ENCODE results near the gene CRAMP1.

Gene CRAMP1

DNA sequence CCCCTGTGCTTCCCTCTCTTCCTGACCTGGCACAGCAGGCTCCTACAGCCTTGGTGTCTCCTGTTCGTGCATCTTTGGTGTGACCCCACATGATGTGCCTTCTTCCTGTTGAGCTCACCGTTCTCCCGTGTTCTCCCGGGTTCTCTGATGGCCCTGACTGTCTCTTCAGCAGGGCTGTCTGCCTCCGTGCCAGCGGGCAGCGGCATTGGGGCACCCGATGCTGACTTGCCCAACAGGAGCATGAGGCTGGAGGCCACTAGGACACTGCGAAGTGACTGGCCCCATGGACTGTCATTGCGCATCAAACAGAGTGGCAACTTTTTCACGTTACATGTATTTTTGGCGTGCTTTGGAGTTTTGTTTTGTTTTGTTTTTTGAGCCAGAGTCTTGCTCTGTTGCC lies 22.4 kb downstream of the CRAMP1 start:
- DNase-seq, result no peak

DNA sequence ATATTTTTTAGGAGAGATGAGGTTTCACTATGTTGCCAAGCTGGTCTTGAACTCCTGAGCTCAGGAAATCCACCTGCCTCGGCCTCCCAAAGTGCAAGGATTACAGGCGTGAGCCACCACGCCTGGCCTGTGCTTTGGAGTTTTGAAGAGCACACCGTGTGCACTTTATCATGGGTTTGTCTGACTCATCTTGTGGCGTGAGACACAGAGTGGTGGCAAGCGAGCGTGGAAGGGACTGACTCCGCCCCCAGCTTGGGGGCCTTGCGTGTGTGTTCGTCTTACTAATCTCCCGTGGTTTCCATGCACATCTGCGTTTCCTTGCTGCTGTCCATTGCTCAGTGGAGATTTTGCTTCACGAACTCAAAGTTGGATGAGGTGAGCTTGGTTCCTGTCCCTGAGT lies 22.9 kb downstream of the CRAMP1 start:
- DNase-seq, result no peak

DNA sequence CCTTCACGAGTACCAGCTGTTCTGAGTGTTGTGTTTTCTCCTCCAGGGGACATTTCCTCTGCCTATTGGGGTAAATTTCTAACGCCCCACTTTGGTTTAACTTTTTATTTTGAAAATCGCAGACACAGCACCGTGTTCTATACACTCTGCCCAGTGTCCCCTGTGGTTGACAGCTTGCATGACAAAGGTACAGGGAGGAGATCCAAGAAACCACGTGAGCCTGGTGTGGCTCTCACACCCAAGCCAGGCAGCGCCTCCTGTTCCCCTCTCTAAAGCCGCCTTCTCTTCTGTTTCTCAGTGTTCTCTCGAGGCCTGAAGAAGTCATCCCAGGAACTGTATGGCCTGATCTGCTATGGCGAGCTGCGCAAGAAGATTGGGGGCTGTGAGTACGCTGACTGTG lies 25.4 kb downstream of the CRAMP1 start:
- DNase-seq, result no peak

DNA sequence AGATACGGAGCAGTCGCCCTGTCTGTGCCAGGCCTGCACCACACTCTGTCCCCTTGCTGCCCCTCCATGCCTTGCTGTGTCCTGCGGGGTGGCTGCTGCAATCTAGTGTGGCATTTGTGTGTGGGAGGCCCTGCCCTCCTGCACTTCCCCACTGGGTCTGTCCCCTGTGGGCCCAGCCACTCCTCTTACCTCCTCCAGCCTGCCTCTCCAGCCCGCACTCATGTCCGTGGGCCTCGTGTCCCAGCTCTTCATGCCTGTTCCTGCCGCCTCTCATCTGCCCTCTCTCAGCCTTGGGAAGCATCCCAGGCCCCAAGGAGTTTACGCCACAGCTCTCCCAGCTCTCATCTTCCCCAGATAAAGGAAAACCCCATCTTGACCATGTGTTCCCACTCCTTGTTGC lies 26.6 kb downstream of the CRAMP1 start:
- DNase-seq, result no peak

DNA sequence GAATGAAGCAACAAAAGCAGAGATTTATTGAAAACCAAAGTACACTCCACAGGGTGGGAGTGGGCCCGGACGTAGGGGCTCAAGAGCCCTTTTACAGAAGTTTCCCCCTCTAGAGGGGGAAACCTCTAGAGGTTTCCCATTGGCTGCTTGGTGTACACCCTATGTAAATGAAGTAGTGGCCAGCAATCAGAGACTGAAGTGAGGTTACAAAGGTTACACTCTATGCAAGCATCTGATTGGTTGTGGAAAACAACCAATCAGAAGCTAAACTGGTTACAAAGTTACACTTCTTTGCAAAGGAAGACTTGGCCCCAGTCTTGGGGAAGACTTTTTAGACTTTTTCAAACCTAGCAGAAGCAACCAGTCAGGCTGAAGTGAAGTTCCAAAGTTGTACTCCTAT lies 27.1 kb downstream of the CRAMP1 start:
- DNase-seq, result no peak

DNA sequence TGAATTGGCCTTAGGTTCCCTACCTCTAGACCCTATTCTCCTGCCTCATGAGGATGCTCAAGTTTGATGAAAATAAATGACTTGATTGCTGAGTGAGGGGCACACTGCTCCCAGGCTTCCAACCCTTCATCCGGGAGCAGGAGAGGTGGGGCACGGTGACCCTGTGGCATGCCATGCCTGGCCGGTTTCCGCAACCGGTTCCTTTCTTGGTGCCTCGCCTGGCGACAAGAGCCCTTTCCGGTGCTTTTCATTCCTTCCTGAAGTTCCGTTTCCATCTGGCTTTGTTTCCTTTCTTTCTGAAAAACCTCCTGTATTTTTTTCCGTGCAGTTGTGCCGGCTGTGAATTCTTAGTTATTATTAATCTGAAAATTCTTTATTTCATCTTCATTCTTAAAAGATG lies 27.7 kb downstream of the CRAMP1 start:
- no peak for DNase-seq

DNA sequence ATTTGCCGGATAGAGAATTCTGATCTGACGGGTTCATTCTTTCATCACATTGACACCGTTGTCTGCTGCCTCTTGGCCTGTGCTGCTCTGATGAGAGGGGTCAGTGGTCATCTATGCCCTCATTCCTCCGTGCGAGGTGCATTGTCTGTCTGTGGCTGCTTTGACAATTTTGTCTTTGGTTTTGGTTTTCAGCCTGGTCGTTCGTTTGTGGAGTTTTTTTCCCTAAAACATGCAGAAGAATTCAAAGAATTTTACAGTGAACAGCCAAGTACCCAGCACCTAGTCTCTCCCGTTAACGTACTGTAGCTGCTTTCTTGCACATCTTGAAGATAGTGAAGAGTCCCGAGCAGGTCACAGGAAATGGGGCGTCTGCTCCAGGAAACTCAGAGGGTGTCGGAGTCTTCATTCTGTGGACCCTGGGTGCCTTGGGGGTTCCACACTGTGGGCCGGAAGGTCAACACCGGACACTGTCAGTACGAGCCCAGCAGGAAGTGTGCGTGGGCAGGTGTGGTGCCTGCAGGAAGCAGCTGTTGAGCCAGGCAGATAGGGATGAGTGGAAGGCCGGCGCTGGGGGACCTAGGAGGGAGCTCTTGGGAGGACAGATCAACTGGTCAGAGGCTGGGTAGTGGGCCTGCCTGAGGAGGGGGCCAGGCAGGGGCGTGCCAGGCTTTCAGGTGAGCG lies 28.2 kb downstream of the CRAMP1 start:
- no peak for DNase-seq

DNA sequence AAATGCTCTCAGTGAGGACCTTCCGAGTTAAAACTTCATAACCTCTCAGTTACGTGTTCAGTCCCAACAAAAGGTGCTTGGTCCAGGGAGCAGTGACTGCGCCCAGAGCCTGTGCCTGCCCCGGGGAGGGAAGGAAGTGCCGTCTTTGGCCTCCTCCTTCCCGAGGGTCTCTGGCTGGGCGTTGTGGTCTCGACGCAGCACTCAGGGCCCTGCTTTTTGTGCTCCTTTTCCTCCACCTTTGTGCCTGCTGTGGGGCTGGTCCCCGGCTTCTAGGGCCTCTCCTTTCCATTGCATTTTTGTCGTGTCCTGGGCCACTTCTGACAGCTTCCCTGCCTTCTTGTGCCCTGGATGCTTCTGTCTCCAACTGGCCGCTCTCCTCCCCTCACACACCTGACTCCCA lies 29.1 kb downstream of the CRAMP1 start:
- no peak for DNase-seq

DNA sequence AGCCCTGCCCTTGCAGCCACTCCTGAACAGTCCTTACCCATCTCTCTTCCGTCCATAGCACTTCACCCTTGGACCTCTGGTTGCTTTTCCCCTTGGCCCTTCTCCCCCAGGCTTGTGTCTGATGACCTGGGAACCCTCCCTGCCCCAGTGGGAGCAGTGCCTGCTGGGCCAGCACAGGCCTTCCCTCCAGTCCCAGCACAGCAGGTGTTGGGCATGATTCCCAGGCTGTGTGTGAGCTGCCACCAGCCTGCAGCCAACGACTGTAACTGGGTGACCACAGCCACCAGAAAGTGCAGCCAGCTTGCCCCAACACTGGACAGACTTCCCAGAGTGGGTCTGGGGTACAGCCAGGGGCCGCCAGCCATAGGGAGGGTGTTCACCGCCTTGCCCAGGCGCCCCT lies 30.0 kb downstream of the CRAMP1 start:
- DNase-seq, result no peak

DNA sequence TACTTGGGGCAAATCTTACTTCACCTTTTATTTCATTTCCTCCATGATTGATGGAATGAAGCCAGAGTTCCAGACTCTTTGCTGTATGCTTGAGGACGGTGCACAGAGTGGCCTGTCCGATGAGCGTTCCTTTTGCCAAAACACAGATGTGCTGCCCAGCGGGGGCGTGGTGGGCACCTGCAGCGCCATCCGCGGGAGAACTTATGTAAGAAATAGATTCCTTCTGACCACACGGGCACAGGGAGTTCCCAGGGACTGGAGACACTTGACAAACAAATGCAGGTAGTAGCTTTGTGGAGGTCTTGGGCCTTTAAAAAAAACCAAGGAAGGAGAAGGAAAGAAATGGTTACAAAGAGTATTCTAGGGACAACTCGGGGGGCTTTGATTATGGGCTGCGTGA lies 30.6 kb downstream of the CRAMP1 start:
- no peak for DNase-seq

DNA sequence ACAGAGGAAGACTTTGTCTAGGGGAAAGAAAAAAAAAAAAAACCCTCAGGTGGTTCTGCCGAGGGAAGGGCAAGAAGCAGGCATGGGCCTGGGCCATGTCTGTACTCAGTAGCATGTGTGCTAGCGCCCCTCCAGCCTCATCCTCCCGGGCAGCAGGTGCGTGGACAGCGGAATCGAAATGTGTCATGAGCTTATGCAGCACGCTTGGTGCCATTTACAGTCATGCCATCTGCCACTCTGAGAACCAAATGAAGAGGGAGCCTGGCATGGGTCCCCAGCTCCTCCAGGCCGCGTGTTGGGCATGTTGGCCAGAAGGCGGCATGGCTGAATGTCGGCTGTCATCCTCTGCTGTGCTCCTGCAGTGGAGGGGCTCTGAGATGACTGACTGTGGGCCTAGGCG lies 31.4 kb downstream of the CRAMP1 start:
- DNase-seq, result no peak

DNA sequence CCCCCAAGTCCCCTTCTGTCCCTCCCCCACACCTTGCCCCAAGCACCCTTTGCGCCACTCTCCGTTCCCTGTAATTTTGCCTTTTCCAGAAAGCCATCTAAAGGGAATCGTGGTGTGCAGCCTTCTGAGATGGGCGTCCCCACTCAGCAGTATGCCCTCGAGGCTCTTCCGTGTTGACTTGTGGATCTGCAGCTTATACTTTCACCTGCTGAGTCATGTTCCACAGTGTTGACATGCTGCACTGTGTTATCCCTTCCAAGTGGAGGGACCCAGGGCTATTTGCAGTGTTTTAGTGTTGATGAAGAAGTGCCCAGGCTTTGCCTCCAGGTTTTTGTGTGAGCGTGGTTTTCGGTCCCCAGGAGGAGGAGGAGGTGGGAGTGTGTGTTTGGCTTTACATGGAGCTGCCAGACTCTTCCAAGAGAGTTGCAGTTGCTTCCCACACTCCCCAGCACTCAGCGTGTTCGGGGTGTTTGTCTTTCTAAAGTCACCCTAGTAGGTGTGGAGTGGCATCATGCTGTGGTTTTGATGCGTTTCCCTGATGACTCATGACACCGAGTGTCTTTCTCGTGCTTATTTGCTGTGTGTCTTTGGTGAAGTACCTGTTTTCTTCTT lies 33.9 kb downstream of the CRAMP1 start:
- DNase-seq, result peak; percentile 4

DNA sequence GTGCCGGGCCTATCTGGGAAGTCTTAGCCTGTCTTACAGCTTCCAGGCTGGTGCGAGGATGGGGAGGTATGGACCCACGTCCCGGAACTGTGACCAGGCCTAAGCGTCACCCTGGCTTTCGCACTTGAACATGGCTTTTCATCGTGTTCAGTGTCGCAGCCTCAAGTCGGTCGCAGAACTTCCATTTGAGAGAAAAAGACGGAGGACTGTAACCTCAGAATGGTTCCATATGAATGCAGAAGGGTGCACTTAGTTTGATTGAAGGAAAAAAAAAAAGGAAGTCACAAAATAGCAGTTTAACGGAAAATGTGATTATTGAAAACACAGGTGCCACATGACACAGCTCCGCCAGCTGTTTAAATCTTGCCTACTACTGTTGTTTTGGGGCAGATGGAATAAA lies 35.7 kb downstream of the CRAMP1 start:
- no peak for DNase-seq

DNA sequence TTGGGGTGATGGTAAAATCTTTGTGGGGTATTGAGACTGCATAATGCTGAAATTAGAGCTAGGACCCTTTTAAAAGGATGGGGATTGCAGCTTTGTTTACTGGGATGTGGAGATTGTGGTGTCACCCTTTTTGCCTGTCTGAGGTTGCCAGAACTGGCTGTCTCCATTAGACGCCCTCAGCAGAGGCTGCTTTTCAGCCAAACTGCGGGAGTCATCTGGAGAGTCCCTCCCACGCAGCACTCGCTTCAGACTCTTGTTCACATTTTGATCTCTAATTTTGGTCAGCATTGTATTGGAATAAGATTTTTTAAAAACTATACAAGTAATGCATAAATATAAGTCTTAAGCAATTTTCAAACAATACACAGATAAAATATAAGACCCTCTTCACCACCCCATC lies 38.0 kb downstream of the CRAMP1 start:
- no peak for DNase-seq

DNA sequence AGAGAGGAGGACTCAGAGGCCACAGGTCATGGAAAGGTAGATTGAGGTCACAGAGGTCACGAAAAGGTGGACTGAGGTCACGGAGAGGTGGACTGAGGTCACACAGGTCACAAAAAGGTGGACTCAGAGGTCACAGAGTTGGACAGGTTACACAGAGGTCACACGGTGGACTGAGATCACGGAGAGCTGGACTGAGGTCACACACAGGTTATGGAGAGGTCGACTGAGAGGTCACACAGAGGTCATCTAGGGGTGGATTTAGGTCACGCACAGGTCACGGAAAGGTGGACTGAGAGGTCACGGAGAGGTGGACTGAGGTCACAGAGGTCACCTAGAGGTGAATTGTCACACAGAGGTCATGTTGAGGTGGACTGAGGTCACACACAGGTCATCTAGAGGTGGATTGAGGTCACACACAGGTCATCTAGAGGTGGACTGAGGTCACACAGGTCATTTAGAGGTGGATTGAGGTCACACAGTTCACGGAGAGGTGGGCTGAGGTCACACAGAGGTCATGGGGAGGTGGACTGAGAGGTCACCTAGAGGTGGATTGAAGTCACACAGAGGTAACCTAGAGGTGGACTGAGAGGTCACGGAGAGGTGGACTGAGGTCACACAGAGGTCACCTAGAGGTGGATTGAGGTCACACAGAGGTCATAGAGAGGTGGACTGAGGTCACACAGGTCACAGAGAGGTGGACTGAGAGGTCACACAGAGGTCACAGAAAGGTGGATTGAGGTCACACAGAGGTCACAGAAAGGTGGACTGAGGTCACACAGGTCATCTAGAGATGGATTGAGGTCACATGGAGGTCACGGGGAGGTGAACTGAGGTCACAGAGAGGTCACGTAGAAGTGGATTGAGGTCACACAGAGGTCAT lies 39.2 kb downstream of the CRAMP1 start:
- no peak for DNase-seq

DNA sequence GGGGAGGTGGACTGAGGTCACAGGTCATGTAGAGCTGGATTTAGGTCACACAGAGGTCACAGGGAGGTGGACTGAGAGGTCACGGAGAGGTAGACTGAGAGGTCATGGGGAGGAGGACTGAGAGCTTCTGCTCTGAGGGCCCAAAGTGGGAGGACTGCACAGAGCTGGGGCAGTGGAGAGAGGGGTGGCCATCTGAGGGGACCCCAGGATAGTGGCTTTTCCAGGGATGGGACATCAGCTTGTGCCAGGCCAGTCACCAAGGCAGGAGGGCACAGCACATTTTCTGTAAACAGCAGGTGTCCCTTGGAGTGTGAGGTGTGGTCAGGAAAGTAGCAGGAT lies 39.8 kb downstream of the CRAMP1 start:
- DNase-seq, result no peak

DNA sequence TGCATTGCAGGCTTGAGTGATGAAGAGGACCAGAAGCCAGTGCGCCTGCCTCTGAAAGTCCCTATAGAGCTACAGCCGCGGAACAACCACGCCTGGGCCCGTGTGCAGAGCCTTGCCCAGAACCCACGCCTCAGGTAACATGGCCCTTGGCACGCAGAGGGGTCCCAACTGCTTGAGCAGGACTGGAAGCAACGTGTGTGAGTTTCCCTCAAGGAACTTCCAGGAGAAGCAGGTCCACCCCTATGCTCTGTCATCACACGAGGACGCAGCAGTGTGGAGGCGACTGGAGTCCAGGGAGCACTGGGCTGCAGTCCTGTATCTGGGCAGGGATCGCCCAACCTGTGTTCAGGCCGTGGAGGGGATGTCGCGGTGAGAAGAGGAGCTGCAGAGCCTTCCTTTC lies 40.9 kb downstream of the CRAMP1 start:
- DNase-seq, result no peak

DNA sequence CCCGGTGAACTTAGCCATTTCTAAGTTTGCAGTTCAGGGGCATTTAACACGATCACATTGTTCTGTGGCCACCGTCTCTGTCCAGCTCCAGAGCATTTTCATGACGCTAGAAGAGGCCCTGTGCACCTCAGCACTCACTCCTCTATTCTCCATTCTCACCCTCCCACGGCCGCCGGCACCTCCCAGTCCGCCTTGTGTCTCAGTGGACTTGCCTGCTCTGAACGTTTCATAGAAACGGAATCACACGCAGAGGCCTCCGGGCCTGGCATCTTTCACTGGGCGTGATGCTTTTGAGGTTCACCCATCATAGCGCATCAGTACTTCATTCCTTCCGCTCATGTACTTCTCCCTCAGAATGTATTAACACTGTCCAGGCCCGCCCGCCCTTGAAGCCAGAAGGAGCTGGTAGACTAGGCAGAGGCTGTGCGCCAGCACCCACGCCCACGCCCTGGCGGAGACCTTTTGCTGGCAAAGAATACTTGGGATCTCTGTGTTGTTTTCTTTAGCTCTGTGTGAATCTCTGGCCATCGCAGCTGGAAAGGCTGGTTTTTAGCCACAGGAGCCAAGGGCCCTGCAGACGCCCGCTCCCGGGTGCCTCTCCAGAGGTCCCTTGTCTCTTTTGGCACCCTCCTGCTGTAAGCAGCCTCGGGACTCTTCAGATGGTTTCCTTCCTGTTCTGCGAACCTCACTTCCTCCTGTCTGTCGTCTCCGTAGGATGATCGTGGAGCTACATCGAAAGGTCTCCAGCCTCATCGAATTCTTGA lies 42.5 kb downstream of the CRAMP1 start:
- no peak for DNase-seq

DNA sequence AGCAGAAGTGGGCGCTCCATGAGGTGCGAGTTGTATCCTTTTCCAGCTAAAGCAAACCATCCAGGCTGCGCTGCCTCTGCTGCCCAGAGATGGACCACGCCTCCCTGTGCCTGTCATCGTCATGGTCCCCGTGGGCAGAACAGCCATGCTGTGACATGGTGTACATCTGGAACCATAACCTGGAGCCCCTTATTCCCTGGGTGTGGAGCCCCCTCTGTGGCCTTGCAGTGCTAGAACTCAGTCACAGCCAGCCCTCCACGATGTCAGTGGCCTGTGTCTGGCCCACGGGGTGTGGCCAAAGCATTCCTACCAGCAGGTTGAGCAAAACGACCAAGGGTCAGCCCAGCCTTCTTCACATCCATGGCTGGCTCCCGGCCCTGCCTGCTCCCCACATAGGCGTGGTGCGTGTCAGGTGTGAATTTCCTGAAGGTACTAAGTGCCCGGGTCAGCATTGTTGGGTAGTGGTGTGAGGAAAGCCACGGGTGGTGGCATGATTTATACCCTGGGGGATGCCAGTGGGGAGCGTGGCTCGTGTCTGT lies 43.2 kb downstream of the CRAMP1 start:
- DNase-seq, result no peak

DNA sequence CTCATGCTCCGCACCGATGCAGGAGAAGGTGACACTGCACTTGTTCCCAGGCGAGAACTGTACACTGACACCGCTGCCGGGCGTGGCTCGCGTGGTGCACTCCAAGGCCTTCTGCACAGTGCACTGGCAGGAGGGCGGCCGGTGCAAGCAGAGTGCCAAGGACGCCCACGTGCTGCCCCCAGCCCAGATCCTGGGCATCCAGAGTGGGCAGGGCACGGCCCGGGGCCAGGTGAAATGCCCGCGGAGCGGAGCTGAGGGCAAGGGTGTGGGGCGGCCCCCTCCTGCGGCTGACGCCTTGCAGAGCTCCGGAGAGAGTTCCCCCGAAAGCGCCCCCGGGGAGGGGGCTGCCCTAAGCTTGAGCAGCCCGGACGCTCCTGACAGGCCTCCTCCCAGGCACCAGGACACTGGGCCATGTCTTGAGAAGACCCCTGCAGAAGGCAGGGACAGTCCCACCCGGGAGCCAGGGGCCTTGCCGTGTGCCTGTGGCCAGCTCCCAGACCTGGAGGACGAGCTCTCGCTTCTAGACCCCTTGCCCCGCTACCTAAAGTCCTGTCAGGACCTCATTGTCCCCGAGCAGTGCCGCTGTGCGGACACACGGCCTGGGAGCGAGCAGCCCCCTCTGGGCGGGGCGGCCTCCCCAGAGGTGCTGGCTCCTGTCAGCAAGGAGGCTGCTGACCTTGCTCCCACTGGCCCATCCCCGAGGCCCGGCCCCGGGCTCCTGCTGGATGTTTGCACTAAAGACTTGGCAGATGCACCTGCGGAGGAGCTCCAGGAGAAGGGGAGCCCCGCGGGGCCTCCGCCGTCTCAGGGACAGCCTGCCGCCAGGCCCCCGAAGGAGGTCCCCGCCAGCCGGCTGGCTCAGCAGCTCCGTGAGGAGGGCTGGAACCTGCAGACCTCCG lies 44.0 kb downstream of the CRAMP1 start:
- no peak for DNase-seq

DNA sequence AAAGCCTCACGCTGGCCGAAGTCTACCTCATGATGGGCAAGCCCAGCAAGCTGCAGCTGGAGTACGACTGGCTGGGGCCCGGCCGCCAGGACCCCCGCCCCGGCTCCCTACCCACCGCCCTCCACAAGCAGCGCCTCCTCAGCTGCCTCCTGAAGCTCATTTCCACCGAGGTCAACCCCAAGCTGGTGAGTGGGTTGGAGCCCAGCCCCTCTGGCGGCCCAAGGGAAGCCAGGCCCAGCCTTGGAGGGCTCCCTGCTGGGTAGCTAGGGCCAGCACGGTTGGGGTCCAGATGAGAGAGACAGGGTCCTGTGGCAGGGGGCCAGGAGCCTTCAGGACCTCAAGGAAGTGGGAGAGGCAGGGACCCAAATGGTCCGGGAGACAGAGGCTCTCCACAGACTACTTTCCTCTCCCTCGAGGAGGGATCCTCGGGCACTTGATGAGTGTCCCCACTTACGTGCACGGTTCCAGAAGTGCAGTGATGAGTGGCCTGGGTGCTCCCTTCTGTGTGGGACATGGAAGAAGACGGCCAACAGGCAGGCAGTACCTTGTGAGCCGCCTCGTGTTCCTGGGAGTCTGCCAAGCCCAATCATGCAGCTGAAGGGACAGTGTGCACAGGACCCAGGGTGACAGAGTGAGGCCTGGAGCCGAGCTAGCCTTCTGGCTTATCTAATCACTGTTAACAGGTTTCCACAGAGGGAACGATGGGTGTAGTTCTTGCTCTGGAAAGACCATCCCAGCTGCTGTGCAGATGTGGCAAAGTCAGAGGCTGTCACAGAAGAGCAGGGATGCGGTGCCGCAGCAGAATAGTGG lies 44.9 kb downstream of the CRAMP1 start:
- DNase-seq, result no peak
